AG09309 (cell line): ENCODE measurements around the gene COL24A1.
"Not testable (repeated sequence)": the region's sequence is repeated elsewhere in the genome, so short reads cannot be mapped to it uniquely, and the experiment has no call there.

Experiments used
- DNase-seq: peaks from one replicate; pipeline ENCODE4 v3.0.0-alpha.2; 2010; ENCODE audit warnings: low read depth
- H3K4me3 ChIP-seq: 2 replicates; pipeline ENCODE4 v1.5.1; 2011; ENCODE audit warnings: mild to moderate bottlenecking, low read depth, low read length, moderate library complexity; ENCODE audit not compliant: control insufficient read depth
- CTCF ChIP-seq: IDR thresholded peaks from 2 replicates; pipeline ENCODE4 v1.5.1; 2011; ENCODE audit warnings: mild to moderate bottlenecking, low read depth, low read length, inconsistent platforms; ENCODE audit not compliant: insufficient read depth, control insufficient read depth; ENCODE audit errors: missing control alignments

Gene COL24A1

GRCh38 chr1:86100401-86100800 lies 56.2 kb downstream of the COL24A1 start:
- TF ChIP-seq CTCF, result no peak
- DNase-seq, result no peak
- H3K4me3 ChIP-seq, result no peak overlapping the region

- H3K4me3 ChIP-seq, result no peak overlapping the region
- no peak for TF ChIP-seq CTCF
- no peak for DNase-seq
Measured at GRCh38 chr1:86089765-86090164, 66.8 kb downstream of the COL24A1 start.

GRCh38 chr1:86085741-86086409 lies 70.7 kb downstream of the COL24A1 start:
- DNase-seq, result no peak
- no peak overlapping the region for H3K4me3 ChIP-seq
- no peak for TF ChIP-seq CTCF

- no peak for TF ChIP-seq CTCF
- no peak overlapping the region for H3K4me3 ChIP-seq
Measured at GRCh38 chr1:86084998-86085397, 71.6 kb downstream of the COL24A1 start.

GRCh38 chr1:86082183-86082582 lies 74.4 kb downstream of the COL24A1 start:
- TF ChIP-seq CTCF, result peak; percentile 13
- H3K4me3 ChIP-seq, result no peak overlapping the region
- no peak for DNase-seq

More at GRCh38 chr1:86084998-86085397, 71.6 kb downstream of the COL24A1 start:
- DNase-seq, result no peak

GRCh38 chr1:86072474-86072873 lies 84.1 kb downstream of the COL24A1 start:
- not testable (repeated sequence) for H3K4me3 ChIP-seq, DNase-seq

- not testable (repeated sequence) for H3K4me3 ChIP-seq, DNase-seq
Measured at GRCh38 chr1:86071870-86072269, 84.7 kb downstream of the COL24A1 start.

DNA sequence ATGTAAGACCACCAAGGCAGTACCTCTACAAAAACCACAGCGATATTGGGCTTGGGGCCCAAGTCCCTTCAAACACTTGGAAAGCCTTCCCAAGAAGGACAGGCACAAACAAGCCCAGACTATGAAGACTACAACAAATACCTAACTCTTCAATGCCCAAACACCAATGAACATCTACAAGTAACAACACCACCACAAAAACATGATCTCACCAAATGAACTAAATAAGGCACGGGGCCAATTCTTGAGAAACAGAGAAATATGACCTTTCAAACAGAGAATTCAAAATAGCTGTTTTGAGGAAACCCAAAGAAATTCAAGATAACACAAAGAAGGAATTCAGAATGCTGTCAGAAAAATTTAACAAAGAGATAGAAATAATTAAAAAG lies 86.8 kb downstream of the COL24A1 start:
- DNase-seq, result no peak
- no peak for TF ChIP-seq CTCF
- H3K4me3 ChIP-seq, result no peak overlapping the region
